SU-DHL-6 (cell line): ENCODE data around the gene ANXA3.

Experiments used
- H2AFZ ChIP-seq: fragments of 200-600 bp; sonication (generic); 2 replicates; pipeline ENCODE4 v1.6.1; 2014; ENCODE audit warnings: low read depth, mild to moderate bottlenecking, moderate library complexity, mixed read lengths, antibody characterized with exemption, low read length; ENCODE audit not compliant: severe bottlenecking
- H3F3A ChIP-seq: fragments of 200-600 bp; shearing (Covaris generic); 2 replicates; pipeline ENCODE4 v1.6.0; 2016; ENCODE audit warnings: antibody characterized with exemption, mild to moderate bottlenecking; ENCODE audit not compliant: insufficient read depth
- H3K27ac ChIP-seq: fragments of 200-600 bp; sonication (generic); 2 replicates; pipeline ENCODE4 v1.5.1; 2016; ENCODE audit warnings: low read depth, mild to moderate bottlenecking, low read length, moderate library complexity, mixed read lengths
- H3K27me3 ChIP-seq: fragments of 200-600 bp; sonication (generic), shearing (Covaris generic); 2 replicates; pipeline ENCODE4 v1.6.0; 2014; ENCODE audit warnings: mild to moderate bottlenecking, low read length
- H3K36me3 ChIP-seq: fragments of 200-600 bp; sonication (generic); 2 replicates; pipeline ENCODE4 v1.6.1; 2014; ENCODE audit warnings: mild to moderate bottlenecking, low read length, mixed read lengths
- H3K4me2 ChIP-seq: fragments of 300-600, 200-600 bp; shearing (Covaris generic), sonication (generic); 2 replicates; pipeline ENCODE4 v1.6.0; 2014; ENCODE audit warnings: low read length, low read depth, mild to moderate bottlenecking; ENCODE audit not compliant: poor library complexity, severe bottlenecking
- H3K4me3 ChIP-seq: fragments of 200-600 bp; sonication (generic); 2 replicates; pipeline ENCODE4 v1.5.1; 2014; ENCODE audit warnings: antibody characterized with exemption, low read length, mild to moderate bottlenecking, mixed read lengths; ENCODE audit not compliant: insufficient read depth, poor library complexity, severe bottlenecking
- H3K79me2 ChIP-seq: fragments of 200-600 bp; sonication (generic); 2 replicates; pipeline ENCODE4 v1.6.1; 2014; ENCODE audit warnings: mild to moderate bottlenecking, low read length, moderate library complexity; ENCODE audit not compliant: insufficient read depth
- H3K9ac ChIP-seq: fragments of 200-600 bp; sonication (generic); 2 replicates; pipeline ENCODE4 v1.7.0; 2014; ENCODE audit warnings: mild to moderate bottlenecking, low read length
- H3K9me2 ChIP-seq: fragments of 200-600 bp; sonication (generic); replicated peaks from 2 replicates; pipeline ENCODE4 v1.6.1; 2014; ENCODE audit warnings: low read length; ENCODE audit not compliant: insufficient read depth
- H3K9me3 ChIP-seq: fragments of 200-600 bp; sonication (generic); 2 replicates; pipeline ENCODE4 v1.6.1; 2014; ENCODE audit warnings: low read length, mixed read lengths; ENCODE audit not compliant: insufficient read depth
- H4K20me1 ChIP-seq: fragments of 200-600 bp; sonication (generic); 2 replicates; pipeline ENCODE4 v1.6.1; 2014; ENCODE audit warnings: low read depth, mild to moderate bottlenecking, antibody characterized with exemption, low read length, moderate library complexity, mixed read lengths
- CTCF ChIP-seq: fragments of 200-600 bp; sonication (generic); IDR thresholded peaks from one replicate; pipeline ENCODE4 v1.5.1; 2017; ENCODE audit warnings: antibody characterized with exemption, mild to moderate bottlenecking, low read length, moderate library complexity; ENCODE audit not compliant: insufficient read depth, poor library complexity, severe bottlenecking
- EZH2phosphoT487 ChIP-seq: fragments of 200-600 bp; sonication (generic), shearing (Covaris generic); conservative IDR thresholded peaks from 2 replicates; pipeline ENCODE4 v1.6.1; 2018; ENCODE audit warnings: mild to moderate bottlenecking, antibody characterized with exemption, low read length, moderate library complexity, mixed read lengths

ANXA3 gene

GRCh38 chr4:78510108-78510507 is 41.5 kb upstream of the ANXA3 start:
- no peaks in the 10 kb centered on the region for H3K9me3 ChIP-seq
- H3K4me3 ChIP-seq: no peak overlapping the region
- no peak overlapping the region for H3K9ac ChIP-seq
- no peaks in the 10 kb centered on the region for H3K36me3 ChIP-seq
- H3K79me2 ChIP-seq: no peaks in the 10 kb centered on the region
- no peak overlapping the region for H3K4me2 ChIP-seq
- H3K9me2 ChIP-seq: no peaks in the 10 kb centered on the region
- H3F3A ChIP-seq: no peaks in the 10 kb centered on the region
- TF ChIP-seq EZH2phosphoT487 (no peak), CTCF (no peak)
- no peak overlapping the region for H2AFZ ChIP-seq
- H3K27ac ChIP-seq: no peak overlapping the region
- H4K20me1 ChIP-seq: no peaks in the 10 kb centered on the region
- no peaks in the 10 kb centered on the region for H3K27me3 ChIP-seq

- Histone ChIP-seq H3K4me3 (no peak overlapping the region), H3K9me2 (no peaks in the 10 kb centered on the region), H4K20me1 (no peaks in the 10 kb centered on the region), H3K79me2 (no peaks in the 10 kb centered on the region), H3K4me2 (no peak overlapping the region), H2AFZ (no peak overlapping the region), H3F3A (no peaks in the 10 kb centered on the region), H3K36me3 (no peaks in the 10 kb centered on the region), H3K9ac (no peak overlapping the region), H3K9me3 (no peaks in the 10 kb centered on the region), H3K27me3 (no peaks in the 10 kb centered on the region), H3K27ac (no peak overlapping the region)
- TF ChIP-seq CTCF: no peak
- no peak for TF ChIP-seq EZH2phosphoT487
These were observed 40.9 kb upstream of the ANXA3 start for GRCh38 chr4:78510681-78511080.

- Histone ChIP-seq H3K9ac (no peak overlapping the region), H3K9me2 (no peaks in the 10 kb centered on the region), H2AFZ (no peak overlapping the region), H3K27me3 (no peaks in the 10 kb centered on the region), H3F3A (no peaks in the 10 kb centered on the region), H3K4me3 (no peak overlapping the region), H4K20me1 (no peaks in the 10 kb centered on the region), H3K36me3 (no peaks in the 10 kb centered on the region), H3K79me2 (no peaks in the 10 kb centered on the region), H3K4me2 (no peak overlapping the region), H3K27ac (no peak overlapping the region), H3K9me3 (no peaks in the 10 kb centered on the region)
- TF ChIP-seq CTCF (no peak), EZH2phosphoT487 (no peak)
These were observed 39.1 kb upstream of the ANXA3 start for GRCh38 chr4:78512357-78512920.
